Neural crest cell (in vitro differentiated cells): ENCODE data around the gene ADCY9. TPM values are rescaled to one million over a fixed set of nuclear protein-coding genes. Genes with fewer than 3 reads are reported as not detected.

ENCODE experiments used
- DNase-seq: peaks from one replicate; pipeline ENCODE4 v3.0.0; 2021; ENCODE audit warnings: low read depth, mixed read lengths, low spot score
- H3K27ac Mint-ChIP-seq: one replicate; pipeline ENCODE4 v1.8.0; 2021; ENCODE audit warnings: mild to moderate bottlenecking, mixed read lengths; ENCODE audit not compliant: unreplicated experiment
- H3K27me3 Mint-ChIP-seq: 2 replicates; pipeline ENCODE4 v1.8.0; 2021; ENCODE audit warnings: low read depth, mild to moderate bottlenecking, mixed read lengths
- H3K36me3 Mint-ChIP-seq: 2 replicates; pipeline ENCODE4 v1.8.0; 2021; ENCODE audit warnings: low read depth, mild to moderate bottlenecking, mixed read lengths
- H3K4me1 Mint-ChIP-seq: 2 replicates; pipeline ENCODE4 v1.8.0; 2021; ENCODE audit warnings: mixed read lengths
- H3K4me3 Mint-ChIP-seq: one replicate; pipeline ENCODE4 v1.8.0; 2021; ENCODE audit warnings: mild to moderate bottlenecking, mixed read lengths
- H3K9me3 Mint-ChIP-seq: 2 replicates; pipeline ENCODE4 v1.8.0; 2021; ENCODE audit warnings: mixed read lengths
- CTCF ChIP-seq: fragments of 200-600 bp; sonication (generic); conservative IDR thresholded peaks from 2 replicates; pipeline ENCODE4 v1.5.0; 2021; ENCODE audit warnings: antibody characterized with exemption, mild to moderate bottlenecking
- total RNA-seq: library from RNA; stranded (reverse); gene quantifications from 2 replicates; pipeline ENCODE4 v1.2.1, GENCODE V29; 2021

The ADCY9 gene
- total RNA-seq, 1 donor from 2014 or later = 11.6 TPM

- peaks cover 6% of the 10 kb centered on the region for H3K36me3 Mint-ChIP-seq
- no peak overlapping the region for H3K27ac Mint-ChIP-seq
- no peak for DNase-seq
- peaks cover 13% of the 10 kb centered on the region for H3K27me3 Mint-ChIP-seq
- H3K9me3 Mint-ChIP-seq = no peaks in the 10 kb centered on the region
- peak overlapping the region; percentile 85 for H3K4me3 Mint-ChIP-seq
- TF ChIP-seq CTCF = no peak
- peaks cover 52% of the 10 kb centered on the region for H3K4me1 Mint-ChIP-seq
These were observed 4.2 kb downstream of the ADCY9 start for GRCh38 chr16:4111748-4112696.

GRCh38 chr16:4110680-4111079 lies 5.6 kb downstream of the ADCY9 start:
- Mint-ChIP-seq H3K4me3 (no peak overlapping the region), H3K4me1 (peaks cover 49% of the 10 kb centered on the region), H3K27me3 (peaks cover 11% of the 10 kb centered on the region), H3K36me3 (peaks cover 9% of the 10 kb centered on the region), H3K27ac (no peak overlapping the region), H3K9me3 (no peaks in the 10 kb centered on the region)
- no peak for TF ChIP-seq CTCF
- no peak for DNase-seq

- Mint-ChIP-seq H3K4me3 (no peak overlapping the region), H3K9me3 (no peaks in the 10 kb centered on the region), H3K27me3 (peaks cover 11% of the 10 kb centered on the region), H3K27ac (peak overlapping the region; percentile 28), H3K4me1 (peaks cover 49% of the 10 kb centered on the region), H3K36me3 (peaks cover 9% of the 10 kb centered on the region)
- TF ChIP-seq CTCF = no peak
- no peak for DNase-seq
These were observed 6.2 kb downstream of the ADCY9 start for GRCh38 chr16:4110065-4110464.

- peaks cover 11% of the 10 kb centered on the region for H3K36me3 Mint-ChIP-seq
- peaks cover 7% of the 10 kb centered on the region for H3K27me3 Mint-ChIP-seq
- no peak overlapping the region for H3K27ac Mint-ChIP-seq
- no peak for TF ChIP-seq CTCF
- no peak for DNase-seq
- peak overlapping the region; percentile 28 for H3K4me3 Mint-ChIP-seq
- H3K9me3 Mint-ChIP-seq = no peaks in the 10 kb centered on the region
- H3K4me1 Mint-ChIP-seq = peaks cover 48% of the 10 kb centered on the region
These were observed 6.9 kb downstream of the ADCY9 start for GRCh38 chr16:4109250-4109736.

- Mint-ChIP-seq H3K4me3 (no peak overlapping the region), H3K4me1 (peaks cover 27% of the 10 kb centered on the region), H3K9me3 (no peaks in the 10 kb centered on the region), H3K36me3 (peaks cover 11% of the 10 kb centered on the region), H3K27ac (no peak overlapping the region), H3K27me3 (no peaks in the 10 kb centered on the region)
- DNase-seq = no peak
- TF ChIP-seq CTCF = no peak
These were observed 9.7 kb downstream of the ADCY9 start for GRCh38 chr16:4106516-4106915.
